ENCODE results near the gene ARL6IP1.
"Not testable (repeated sequence)": the region's sequence is repeated elsewhere in the genome, so short reads cannot be mapped to it uniquely, and the experiment has no call there.

Gene ARL6IP1

GRCh38 chr16:18797746-18798145, 3.6 kb downstream of the ARL6IP1 start:
- no peak for DNase-seq

GRCh38 chr16:18796377-18796776, 5.0 kb downstream of the ARL6IP1 start:
- DNase-seq = no peak

- DNase-seq = no peak
These were observed 8.4 kb downstream of the ARL6IP1 start for GRCh38 chr16:18792836-18793433.

GRCh38 chr16:18789850-18790706, 11.3 kb downstream of the ARL6IP1 start, which contains the start of gene RPS15A:
RPS15A (minus strand) TSS chr16:18790334; CDS start chr16:18789113, 1,221 bp downstream.
- peak; percentile 89 for DNase-seq

GRCh38 chr16:18789515-18789849, 11.9 kb downstream of the ARL6IP1 start:
- DNase-seq = no peak

- DNase-seq = no peak
These were observed 12.4 kb downstream of the ARL6IP1 start for GRCh38 chr16:18788828-18789514.

DNA sequence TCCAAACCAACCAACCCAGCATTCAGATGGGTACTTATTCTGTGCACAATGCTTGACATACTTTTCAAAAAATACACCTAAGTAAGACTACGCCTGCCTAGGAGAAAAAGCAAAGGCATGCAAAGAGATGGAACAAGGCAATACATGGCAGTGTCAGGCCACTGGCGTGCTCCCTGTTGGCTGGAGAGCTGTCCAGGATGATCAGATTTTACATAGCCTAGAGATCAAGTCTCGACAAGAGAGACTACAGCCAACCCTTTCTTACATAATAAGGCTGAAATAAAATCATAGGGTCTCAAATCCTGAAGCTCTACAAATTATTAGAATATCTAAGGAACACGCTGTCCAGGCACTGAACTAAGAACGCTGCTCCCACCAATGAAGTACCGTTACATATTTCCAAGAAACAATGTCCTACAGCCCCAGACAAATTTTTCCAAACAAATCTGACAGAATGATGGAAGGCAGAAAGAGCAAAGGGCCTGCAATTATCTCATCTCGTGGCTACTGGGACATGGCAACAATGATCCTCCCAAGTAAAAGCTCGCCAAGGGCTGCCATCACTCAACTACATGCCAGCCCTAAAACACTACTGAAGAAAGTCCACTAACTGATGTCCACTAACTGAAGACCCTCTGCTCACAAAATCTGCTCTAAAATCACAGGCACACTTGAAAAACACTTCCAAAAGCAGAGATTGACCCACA, 16.3 kb downstream of the ARL6IP1 start:
- no peak for DNase-seq

GRCh38 chr16:18783430-18784341, 17.7 kb downstream of the ARL6IP1 start:
- DNase-seq = no peak

GRCh38 chr16:18782697-18783429, 18.5 kb downstream of the ARL6IP1 start:
- no peak for DNase-seq

DNA sequence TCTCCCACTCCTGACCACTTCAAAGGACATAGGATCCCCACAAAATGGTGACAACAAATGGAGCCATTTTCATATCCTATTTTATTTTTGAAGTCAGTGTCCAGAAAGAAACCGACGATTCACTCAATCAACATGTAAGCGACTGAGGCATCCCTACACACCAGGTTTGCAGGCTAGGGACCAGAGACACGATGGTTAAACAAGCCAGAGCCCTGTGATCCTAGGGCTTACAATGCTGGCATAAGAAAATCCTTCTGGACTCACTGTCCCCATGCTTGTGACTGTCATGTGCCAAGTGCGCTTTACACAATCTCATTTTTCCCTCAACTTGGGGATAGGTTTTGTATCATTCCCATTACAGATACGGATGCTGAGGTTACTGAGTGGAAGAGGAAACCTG, 20.1 kb downstream of the ARL6IP1 start:
- DNase-seq = not testable (repeated sequence)

GRCh38 chr16:18780460-18781026, 20.8 kb downstream of the ARL6IP1 start:
- DNase-seq = not testable (repeated sequence)

DNA sequence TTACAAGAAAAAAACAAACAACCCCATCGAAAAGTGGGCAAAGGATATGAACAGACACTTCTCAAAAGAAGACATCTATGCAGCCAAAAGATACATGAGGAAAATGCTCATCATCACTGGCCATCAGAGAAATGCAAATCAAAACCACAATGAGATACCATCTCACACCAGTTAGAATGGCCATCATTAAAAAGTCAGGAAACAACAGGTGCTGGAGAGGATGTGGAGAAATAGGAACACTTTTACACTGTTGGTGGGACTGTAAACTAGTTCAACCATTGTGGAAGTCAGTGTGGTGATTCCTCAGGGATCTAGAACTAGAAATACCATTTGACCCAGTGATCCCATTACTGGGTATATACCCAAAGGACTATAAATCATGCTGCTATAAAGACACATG, 23.7 kb downstream of the ARL6IP1 start:
- not testable (repeated sequence) for DNase-seq

DNA sequence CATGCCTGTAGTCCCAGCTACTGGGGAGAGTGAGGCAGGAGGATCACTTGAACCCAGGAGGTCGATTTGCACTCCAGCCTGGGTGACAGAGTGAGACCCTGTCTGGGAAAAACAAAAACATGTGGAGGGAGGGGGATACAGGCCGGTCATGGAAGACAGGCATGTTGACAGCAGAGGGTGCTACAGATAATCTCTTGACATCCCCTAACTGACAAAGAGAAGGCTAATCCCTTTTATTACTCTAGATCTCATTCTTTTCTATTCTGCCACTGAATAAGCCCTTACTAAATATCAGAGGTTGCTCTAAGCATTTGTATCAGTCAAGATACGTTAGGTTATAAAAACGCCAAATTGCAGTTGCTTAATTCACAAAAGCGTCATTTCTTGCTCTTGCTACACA, 25.0 kb downstream of the ARL6IP1 start:
- not testable (repeated sequence) for DNase-seq

GRCh38 chr16:18774651-18775050, 26.7 kb downstream of the ARL6IP1 start:
- DNase-seq = not testable (repeated sequence)

DNA sequence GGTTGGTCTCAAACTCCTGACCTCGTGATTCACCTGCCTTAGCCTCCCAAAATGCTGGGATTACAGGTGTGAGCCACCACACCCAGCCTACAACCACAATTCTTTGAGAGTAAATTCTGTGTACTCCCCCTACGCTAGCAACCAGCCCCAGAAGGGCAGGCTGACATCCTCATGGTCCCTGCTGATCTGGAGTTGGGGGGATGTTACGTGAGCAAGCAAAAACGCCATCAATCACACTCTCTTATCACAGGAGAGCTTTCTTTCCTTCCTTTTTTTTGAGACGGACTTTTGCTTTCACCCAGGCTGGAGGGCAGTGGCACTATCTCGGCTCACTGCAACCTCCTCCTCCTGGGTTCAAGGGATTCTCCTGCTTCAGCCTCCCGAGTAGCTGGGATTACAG, 29.2 kb downstream of the ARL6IP1 start:
- not testable (repeated sequence) for DNase-seq

DNA sequence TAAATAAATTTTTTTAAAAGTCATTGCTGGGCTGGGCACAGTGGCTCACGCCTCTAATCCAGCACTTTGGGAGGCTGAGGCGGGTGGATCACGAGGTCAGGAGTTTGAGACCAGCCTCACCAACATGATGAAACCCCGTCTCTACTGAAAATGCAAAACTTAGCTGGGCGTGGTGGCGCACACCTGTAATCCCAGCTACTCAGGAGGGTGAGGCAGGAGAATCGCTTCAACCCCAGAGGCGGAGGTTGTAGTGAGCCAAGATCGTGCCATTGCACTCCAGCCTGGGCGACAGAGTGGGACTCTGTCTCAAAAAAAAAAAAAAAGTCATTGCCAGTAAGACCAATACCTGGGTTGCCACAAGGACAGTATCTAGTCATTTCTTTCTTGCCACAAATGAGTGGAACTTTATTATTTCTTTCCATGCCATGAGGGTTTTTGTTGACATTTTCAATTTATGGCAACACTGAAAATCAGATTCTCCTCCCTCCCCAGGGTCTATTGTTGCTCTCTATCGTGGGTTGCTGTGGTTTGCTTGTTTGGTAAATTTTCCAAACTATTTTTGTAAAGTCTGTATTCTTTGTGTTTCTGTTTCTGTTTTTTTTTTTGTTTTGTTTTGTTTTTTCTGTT, 30.9 kb downstream of the ARL6IP1 start:
- DNase-seq = not testable (repeated sequence)

DNA sequence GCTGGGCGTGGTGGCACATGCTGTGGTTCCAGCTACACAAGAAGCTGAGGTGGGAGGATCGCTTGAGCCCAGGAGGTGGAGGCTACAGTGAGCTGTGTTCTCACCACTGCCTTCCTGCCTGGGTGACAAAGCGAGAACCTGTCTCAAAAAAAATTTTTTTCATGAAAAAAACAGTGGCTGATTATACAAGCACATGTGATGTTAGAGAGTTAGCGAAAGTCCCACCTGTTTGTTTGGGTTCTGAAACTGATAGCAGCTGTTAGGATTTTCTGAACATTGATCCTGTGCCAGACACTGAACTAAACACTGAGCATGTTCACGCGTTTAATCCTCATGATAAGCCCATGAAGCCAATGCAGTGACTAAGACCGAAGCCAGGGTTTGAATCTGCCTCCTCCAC, 34.1 kb downstream of the ARL6IP1 start:
- DNase-seq = not testable (repeated sequence)

GRCh38 chr16:18762713-18763112, 38.6 kb downstream of the ARL6IP1 start:
- not testable (repeated sequence) for DNase-seq

GRCh38 chr16:18759598-18760520, 41.5 kb downstream of the ARL6IP1 start:
- peak; percentile 45 for DNase-seq

Measured in activated CD8-positive, alpha-beta memory T cell treated with anti-CD3 and anti-CD28 coated beads, Interleukin-2, amount 50 U/mL, for 4 hours (primary cell).